Hepatocyte (in vitro differentiated cells): Measurements from ENCODE around the gene KCNMA1. TPM values are rescaled to one million over a fixed set of nuclear protein-coding genes. Genes with fewer than 3 reads are reported as not detected.

ENCODE experiments used
- DNase-seq: peaks from one replicate; pipeline ENCODE4 v3.0.0-alpha.2; 2016; ENCODE audit warnings: low spot score
- H2AFZ ChIP-seq: fragments of 200-600 bp; sonication (generic); 2 replicates; pipeline ENCODE4 v1.6.0; 2016; ENCODE audit warnings: antibody characterized with exemption, mild to moderate bottlenecking
- H3K27ac ChIP-seq: fragments of 200-600 bp; sonication (generic); 2 replicates; pipeline ENCODE4 v1.5.1; 2016; ENCODE audit warnings: mild to moderate bottlenecking
- H3K27me3 ChIP-seq: fragments of 200-600 bp; sonication (generic); 2 replicates; pipeline ENCODE4 v1.6.1; 2016
- H3K36me3 ChIP-seq: fragments of 200-600 bp; sonication (generic); replicated peaks from 2 replicates; pipeline ENCODE4 v1.5.1; 2016; ENCODE audit warnings: low read depth; ENCODE audit not compliant: insufficient read depth
- H3K4me1 ChIP-seq: fragments of 200-600 bp; sonication (generic); 2 replicates; pipeline ENCODE4 v1.5.1; 2016; ENCODE audit warnings: mild to moderate bottlenecking, moderate library complexity; ENCODE audit not compliant: insufficient read depth
- H3K4me2 ChIP-seq: fragments of 200-600 bp; sonication (generic); 2 replicates; pipeline ENCODE4 v1.6.0; 2016
- H3K4me3 ChIP-seq: fragments of 200-600 bp; sonication (generic); 2 replicates; pipeline ENCODE4 v1.5.1; 2016; ENCODE audit warnings: mild to moderate bottlenecking
- H3K79me2 ChIP-seq: fragments of 200-600 bp; sonication (generic); 2 replicates; pipeline ENCODE4 v1.6.0; 2017; ENCODE audit warnings: mild to moderate bottlenecking
- H3K9me2 ChIP-seq: fragments of 200-600 bp; sonication (generic); replicated peaks from 2 replicates; pipeline ENCODE4 v1.6.0; 2017; ENCODE audit warnings: mild to moderate bottlenecking; ENCODE audit not compliant: insufficient read depth
- H3K9me3 ChIP-seq: fragments of 200-600 bp; sonication (generic); 2 replicates; pipeline ENCODE4 v1.5.1; 2016; ENCODE audit warnings: low read depth, mild to moderate bottlenecking
- H4K20me1 ChIP-seq: fragments of 200-600 bp; sonication (generic); 2 replicates; pipeline ENCODE4 v1.6.0; 2016; ENCODE audit warnings: mild to moderate bottlenecking; ENCODE audit not compliant: insufficient read depth, poor library complexity, severe bottlenecking
- EZH2 ChIP-seq: fragments of 200-600 bp; sonication (generic); IDR thresholded peaks from 2 replicates; pipeline ENCODE4 v1.6.1; 2016; ENCODE audit warnings: antibody characterized with exemption, mild to moderate bottlenecking, borderline replicate concordance
- EZH2phosphoT487 ChIP-seq: fragments of 200-600 bp; sonication (generic); IDR thresholded peaks from one replicate; pipeline ENCODE4 v1.6.1; 2018; ENCODE audit warnings: antibody characterized with exemption, mild to moderate bottlenecking, low read depth, moderate library complexity; ENCODE audit not compliant: unreplicated experiment, severe bottlenecking
- WGBS: methylation state at CpG from one replicate; pipeline ENCODE4 v1.1.6; 2016; ENCODE audit warnings: low lambda C conversion rate; ENCODE audit errors: missing lambda C conversion rate; 5-methylcytosine and 5-hydroxymethylcytosine counted together
- polyA plus RNA-seq: library from polyadenylated mRNA; unstranded; fragments of >200 nt; fragmentation: Nextera tagmentation; extraction: Ambion mirVana; gene quantifications from 2 replicates; pipeline ENCODE4 v1.2.1, GENCODE V29; 2016
- total RNA-seq: library from RNA; depleted of rRNA; stranded (reverse); fragments of >200 nt; gene quantifications from 2 replicates; pipeline ENCODE4 v1.2.3, GENCODE V29; 2014
- TF ChIP-seq, protein P1 (sequence below): fragments of 200-600 bp; sonication (generic); IDR thresholded peaks from 2 replicates; pipeline ENCODE4 v1.5.1; 2016; ENCODE audit warnings: antibody characterized with exemption, mild to moderate bottlenecking; ENCODE audit not compliant: poor library complexity

KCNMA1 gene
- total and polyA plus RNA-seq, 2 experiments from 2014 or later: 42.6 to 73.3 TPM

DNA sequence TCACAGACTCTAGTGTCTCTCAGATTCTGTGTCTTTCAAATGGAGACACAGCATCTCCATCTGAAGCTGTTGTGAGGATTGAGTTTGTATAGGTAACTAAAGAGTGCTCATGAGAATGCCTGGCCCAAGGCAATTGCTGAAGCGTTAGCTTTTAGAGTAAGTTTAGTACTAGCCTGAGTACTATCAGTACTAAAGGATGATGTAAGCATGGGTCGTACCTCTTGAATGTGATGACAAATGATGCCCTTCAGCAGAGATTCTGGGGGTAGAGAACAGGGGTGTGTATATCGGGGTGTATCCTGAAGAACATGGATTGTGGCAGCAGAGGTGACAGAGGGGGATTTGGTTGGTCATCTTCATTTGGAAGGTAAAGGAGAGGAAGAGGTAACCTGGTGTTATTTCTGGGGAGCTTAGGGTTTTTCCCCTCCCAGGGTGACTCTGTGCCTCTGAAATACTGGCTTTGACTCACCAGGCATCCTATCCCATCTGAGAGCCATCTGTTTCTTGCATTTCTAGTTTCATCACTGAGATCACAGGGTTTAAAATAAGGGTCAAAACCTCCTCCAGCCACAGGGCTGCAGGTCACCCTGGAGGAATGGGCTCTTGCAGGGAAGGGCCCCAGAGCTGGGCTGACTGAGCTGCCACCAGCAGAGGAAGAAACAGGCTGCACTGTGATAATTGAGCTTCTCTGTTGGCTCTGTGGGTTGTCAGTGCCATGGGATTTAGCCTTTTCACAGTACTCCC lies 756.0 kb downstream of the KCNMA1 start:
- Histone ChIP-seq H3K4me2 (no peak overlapping the region), H3K27ac (no peak overlapping the region), H3K4me1 (no peaks in the 10 kb centered on the region), H2AFZ (no peak overlapping the region), H3K36me3 (no peaks in the 10 kb centered on the region), H3K9me3 (no peaks in the 10 kb centered on the region), H3K4me3 (no peak overlapping the region), H4K20me1 (no peaks in the 10 kb centered on the region), H3K9me2 (no peaks in the 10 kb centered on the region), H3K27me3 (no peaks in the 10 kb centered on the region), H3K79me2 (no peaks in the 10 kb centered on the region)
- 84% methylated on average over 3 of the region's 3 CpGs for WGBS
- DNase-seq: no peak
- no peak for TF ChIP-seq EZH2
- no peak for TF ChIP-seq EZH2phosphoT487

DNA sequence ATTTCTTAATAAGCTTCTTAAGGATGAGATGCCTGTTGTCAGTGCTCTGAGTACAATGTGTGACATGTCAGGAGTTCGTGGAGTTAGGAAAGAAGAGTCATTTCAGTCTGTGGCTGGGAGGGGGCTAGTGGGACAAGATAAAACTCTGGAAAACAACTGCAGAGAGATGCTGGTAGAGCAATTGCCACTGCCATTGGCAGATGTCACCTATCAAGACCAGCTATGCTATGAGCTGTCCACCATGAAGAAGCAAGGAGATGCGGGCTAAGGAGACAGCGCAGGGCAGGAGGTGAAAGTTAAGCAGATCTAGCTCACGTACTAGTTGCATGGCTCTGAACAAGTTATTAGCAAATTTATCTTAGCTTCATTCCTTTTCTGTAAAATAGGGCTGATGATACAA lies 756.7 kb downstream of the KCNMA1 start:
- no peaks in the 10 kb centered on the region for H3K4me1 ChIP-seq
- no peak overlapping the region for H3K4me2 ChIP-seq
- no peak overlapping the region for H2AFZ ChIP-seq
- no peaks in the 10 kb centered on the region for H4K20me1 ChIP-seq
- 89% methylated on average over 4 of the region's 4 CpGs for WGBS
- H3K36me3 ChIP-seq: no peaks in the 10 kb centered on the region
- H3K9me2 ChIP-seq: no peaks in the 10 kb centered on the region
- DNase-seq: no peak
- H3K9me3 ChIP-seq: no peaks in the 10 kb centered on the region
- no peaks in the 10 kb centered on the region for H3K27me3 ChIP-seq
- TF ChIP-seq EZH2phosphoT487: no peak
- TF ChIP-seq, protein P1, sequence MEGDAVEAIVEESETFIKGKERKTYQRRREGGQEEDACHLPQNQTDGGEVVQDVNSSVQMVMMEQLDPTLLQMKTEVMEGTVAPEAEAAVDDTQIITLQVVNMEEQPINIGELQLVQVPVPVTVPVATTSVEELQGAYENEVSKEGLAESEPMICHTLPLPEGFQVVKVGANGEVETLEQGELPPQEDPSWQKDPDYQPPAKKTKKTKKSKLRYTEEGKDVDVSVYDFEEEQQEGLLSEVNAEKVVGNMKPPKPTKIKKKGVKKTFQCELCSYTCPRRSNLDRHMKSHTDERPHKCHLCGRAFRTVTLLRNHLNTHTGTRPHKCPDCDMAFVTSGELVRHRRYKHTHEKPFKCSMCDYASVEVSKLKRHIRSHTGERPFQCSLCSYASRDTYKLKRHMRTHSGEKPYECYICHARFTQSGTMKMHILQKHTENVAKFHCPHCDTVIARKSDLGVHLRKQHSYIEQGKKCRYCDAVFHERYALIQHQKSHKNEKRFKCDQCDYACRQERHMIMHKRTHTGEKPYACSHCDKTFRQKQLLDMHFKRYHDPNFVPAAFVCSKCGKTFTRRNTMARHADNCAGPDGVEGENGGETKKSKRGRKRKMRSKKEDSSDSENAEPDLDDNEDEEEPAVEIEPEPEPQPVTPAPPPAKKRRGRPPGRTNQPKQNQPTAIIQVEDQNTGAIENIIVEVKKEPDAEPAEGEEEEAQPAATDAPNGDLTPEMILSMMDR: no peak
- TF ChIP-seq EZH2: no peak
- H3K4me3 ChIP-seq: no peak overlapping the region
- H3K27ac ChIP-seq: no peak overlapping the region
- H3K79me2 ChIP-seq: no peaks in the 10 kb centered on the region

DNA sequence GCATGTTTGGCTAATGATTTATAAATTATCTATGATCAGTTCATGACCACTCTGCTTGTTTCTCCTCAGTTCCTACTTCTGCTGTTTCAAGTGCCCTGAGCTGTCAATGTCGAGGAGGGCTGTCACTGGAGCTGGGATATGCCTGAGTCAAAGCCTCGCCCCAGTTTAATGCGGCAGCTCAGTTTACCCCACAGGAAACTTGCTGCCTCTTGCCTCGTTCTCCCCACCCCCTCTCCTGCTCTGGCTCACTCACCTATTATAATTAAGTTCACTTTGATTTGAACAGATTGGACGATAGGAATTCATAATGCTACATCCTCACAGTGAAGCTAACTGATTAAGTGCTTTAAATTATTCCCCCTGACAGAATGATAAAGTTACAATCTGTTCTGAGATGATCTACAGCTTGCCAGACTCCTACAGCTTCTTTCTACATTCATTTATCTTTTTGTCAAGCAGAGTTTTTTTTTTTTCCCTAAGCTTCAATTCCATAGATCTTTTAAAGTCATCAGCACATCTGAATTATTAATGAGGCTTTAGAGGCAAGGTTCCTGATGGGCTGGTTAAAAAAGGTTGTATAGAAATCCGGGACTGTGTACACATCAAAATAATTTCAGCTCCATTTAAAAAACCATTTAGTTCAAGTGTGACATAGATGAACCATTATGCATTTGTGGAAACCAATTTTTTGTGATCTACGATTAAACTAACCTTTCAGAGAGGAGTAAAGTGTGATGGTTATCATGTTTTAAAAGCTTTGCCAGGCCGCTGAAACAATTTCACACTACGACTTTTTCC lies 758.3 kb downstream of the KCNMA1 start:
- Histone ChIP-seq H3K9me3 (no peaks in the 10 kb centered on the region), H3K36me3 (no peaks in the 10 kb centered on the region), H2AFZ (no peak overlapping the region), H3K9me2 (no peaks in the 10 kb centered on the region), H3K79me2 (no peaks in the 10 kb centered on the region), H3K4me3 (no peak overlapping the region), H4K20me1 (no peaks in the 10 kb centered on the region), H3K4me2 (no peak overlapping the region), H3K27me3 (no peaks in the 10 kb centered on the region), H3K27ac (no peak overlapping the region), H3K4me1 (no peaks in the 10 kb centered on the region)
- WGBS: 59% methylated on average over 9 of the region's 9 CpGs
- DNase-seq: no peak
- TF ChIP-seq EZH2phosphoT487 (no peak), EZH2 (no peak)
- TF ChIP-seq, protein P1: no peak

DNA sequence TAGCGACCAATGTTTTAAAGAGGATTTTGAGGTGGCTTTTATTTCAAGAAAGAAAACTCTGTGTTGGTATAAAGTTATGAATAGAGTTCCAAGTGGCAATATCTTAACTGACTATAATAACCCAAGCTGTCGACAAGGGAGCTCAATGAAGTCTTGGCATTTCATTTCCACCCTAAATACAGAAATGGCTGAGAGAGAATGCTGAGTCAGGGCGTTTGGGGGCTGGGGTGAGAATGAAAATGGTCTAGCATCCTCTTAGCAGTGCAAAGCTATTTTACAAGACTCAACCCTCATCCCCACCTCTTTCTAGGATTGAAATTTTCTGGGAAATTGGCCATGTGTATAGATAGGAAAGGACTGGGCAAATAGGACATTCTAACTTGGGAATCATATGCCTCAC lies 759.1 kb downstream of the KCNMA1 start:
- no peak overlapping the region for H3K4me2 ChIP-seq
- H3K36me3 ChIP-seq: no peaks in the 10 kb centered on the region
- no peaks in the 10 kb centered on the region for H3K9me3 ChIP-seq
- TF ChIP-seq EZH2phosphoT487 (no peak), EZH2 (no peak)
- TF ChIP-seq, protein P1: no peak
- H3K4me3 ChIP-seq: no peak overlapping the region
- no peaks in the 10 kb centered on the region for H3K9me2 ChIP-seq
- H4K20me1 ChIP-seq: no peaks in the 10 kb centered on the region
- H2AFZ ChIP-seq: no peak overlapping the region
- no peaks in the 10 kb centered on the region for H3K4me1 ChIP-seq
- 89% methylated on average over 3 of the region's 3 CpGs for WGBS
- H3K27me3 ChIP-seq: no peaks in the 10 kb centered on the region
- H3K79me2 ChIP-seq: no peaks in the 10 kb centered on the region
- no peak overlapping the region for H3K27ac ChIP-seq
- DNase-seq: no peak
